ENCODE measurements around the gene OLFM2.
A peak's percentile ranks its signal among the peaks of the same experiment; 100 is the strongest.
"Not testable (repeated sequence)": the region's sequence is repeated elsewhere in the genome, so short reads cannot be mapped to it uniquely, and the experiment has no call there.

OLFM2 gene

DNA sequence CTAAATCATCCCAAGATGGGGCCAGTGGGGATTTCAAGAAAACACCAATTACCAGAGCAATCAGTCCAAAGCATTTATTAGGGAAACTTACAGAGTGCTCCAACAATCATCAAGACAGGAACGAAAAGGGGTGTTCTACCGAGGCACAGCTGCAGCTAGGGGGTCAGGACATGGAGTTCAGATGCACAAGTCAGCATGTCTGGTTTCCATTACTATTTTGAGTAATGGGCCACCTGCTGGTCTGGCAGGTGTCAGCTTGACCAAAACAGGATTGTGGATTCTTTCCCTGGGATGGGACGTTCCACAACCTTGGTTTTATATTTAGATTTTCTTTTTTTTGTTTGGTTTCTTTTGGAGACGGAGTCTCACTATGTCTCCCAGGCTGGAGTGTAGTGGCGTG, 112.5 kb downstream of the OLFM2 start:
- no peak for DNase-seq

DNA sequence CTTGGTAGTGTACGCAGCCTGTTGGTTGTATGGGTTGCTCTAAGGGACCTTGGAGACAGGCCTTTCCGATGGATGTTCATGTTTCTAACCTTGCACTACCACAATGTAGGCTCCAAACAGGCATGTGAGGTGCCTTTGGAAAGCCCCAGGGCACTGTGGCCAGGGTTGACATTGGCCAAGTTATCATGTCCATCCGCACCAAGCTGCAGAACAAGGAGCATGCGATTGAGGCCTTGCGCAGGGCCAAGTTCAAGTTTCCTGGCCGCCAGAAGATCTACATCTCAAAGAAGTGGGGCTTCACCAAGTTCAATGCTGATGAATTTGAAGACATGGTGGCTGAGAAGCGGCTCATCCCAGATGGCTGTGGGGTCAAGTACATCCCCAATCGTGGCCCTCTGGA, 116.3 kb downstream of the OLFM2 start:
- DNase-seq, result not testable (repeated sequence)

DNA sequence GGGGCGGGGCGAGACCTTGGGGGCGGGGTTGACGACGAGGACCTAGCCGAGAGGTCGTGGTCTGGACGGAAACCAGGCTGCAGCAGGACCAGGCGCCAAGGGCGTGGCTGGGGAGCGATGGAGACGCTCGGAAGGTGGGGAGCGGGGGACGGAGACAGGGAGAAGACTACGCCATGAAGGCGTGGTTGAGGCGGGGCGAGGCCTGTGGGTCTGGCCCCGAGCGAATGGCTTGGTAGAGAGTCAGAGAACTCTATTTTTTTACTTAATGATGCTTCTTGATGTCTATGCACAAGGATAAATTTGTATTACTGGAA, 116.8 kb downstream of the OLFM2 start:
- no peak for DNase-seq

DNA sequence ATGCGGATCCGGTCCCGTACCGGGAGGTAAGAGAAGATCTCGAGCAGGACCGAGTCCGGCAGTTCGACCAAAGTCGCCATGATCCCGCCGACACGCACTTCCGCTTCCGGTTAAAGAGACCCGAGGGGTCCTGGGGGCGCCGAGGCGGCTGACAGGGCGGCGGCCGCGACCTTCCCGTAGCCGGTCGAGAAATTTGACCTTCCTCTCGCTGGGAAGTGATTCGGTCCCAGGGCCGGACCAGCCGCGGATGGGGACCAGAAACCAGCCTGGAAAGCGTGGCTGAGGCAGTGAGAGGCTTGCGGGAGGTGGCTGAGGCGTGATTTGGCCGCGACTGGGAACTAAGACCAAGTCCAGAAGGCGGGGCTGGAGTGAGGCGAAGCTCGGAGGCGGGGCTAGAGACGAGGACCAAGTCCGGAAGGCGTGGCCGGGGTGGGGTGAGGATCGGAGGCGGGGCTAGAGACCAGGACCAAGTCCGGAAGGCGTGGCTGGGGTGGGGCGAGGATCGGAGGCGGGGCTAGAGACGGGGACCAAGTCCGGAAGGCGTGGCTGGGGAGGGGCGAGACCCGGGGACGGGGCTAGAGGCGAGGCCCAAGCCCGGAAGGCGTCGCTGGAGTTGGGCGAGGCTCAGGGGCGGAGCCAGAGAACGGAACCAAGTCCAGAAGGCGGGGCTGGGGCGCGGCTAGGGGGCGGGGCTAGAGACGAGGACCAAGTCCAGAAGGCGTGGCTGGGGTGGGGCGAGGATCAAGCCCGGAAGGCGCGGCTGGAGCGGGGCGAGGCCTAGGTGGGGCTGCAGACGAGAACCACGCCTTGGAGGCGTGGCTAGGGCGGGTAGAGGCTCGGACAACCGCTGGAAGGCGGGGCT, 117.3 kb downstream of the OLFM2 start, which contains the start of gene FBXL12:
Gene FBXL12 (minus strand): TSS at position 346 of the 862 bp plus-strand sequence. CDS start 266 bp downstream, at position 80.
- peak; percentile 99 for DNase-seq

DNA sequence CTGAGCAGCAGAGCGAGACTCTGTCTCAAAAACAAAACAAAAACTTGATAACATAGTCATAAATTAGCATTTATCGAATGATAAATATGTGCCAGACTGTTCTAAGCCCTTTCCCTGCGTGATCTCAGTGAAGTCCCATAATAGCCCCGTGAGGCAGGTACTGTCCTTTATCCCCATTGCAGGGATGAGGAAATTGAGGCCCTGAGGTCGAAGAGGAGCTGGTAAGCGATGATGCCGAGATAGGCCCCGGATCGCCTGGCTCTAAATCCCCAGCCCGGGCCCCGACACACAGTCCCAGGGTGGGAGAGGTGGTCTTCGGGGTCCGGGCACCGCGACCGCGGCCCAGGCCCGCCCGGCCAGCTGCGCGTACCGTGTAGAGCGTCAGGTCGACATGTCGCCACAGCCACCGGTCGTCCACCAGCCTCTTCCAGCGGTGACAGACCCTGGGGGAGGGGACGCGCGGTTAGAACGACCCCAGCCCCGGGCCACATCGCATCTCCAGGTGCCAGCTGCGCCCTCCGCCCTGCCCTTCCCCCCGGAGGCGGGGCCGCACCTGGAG, 118.1 kb downstream of the OLFM2 start:
- no peak for DNase-seq

DNA sequence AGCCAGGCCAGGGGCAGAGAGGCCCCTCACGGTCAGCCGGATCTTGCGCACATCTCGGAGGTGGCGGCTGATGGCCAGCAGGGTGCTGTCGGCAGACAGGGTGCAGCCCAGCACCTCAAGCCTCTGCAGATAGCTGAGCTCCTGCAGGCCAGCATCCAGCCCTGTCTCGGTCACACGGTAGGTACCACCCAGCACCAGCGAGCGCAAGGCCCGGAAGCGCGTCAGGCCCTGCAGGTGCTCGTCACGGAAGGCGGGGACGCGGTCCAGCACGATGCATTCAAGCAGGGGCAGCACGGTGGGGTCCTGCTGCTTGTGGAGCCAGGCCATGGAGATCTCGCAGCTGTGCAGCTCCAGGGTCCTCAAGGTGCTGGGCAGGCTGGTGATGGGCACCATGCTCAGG, 125.2 kb downstream of the OLFM2 start:
- DNase-seq, result no peak

DNA sequence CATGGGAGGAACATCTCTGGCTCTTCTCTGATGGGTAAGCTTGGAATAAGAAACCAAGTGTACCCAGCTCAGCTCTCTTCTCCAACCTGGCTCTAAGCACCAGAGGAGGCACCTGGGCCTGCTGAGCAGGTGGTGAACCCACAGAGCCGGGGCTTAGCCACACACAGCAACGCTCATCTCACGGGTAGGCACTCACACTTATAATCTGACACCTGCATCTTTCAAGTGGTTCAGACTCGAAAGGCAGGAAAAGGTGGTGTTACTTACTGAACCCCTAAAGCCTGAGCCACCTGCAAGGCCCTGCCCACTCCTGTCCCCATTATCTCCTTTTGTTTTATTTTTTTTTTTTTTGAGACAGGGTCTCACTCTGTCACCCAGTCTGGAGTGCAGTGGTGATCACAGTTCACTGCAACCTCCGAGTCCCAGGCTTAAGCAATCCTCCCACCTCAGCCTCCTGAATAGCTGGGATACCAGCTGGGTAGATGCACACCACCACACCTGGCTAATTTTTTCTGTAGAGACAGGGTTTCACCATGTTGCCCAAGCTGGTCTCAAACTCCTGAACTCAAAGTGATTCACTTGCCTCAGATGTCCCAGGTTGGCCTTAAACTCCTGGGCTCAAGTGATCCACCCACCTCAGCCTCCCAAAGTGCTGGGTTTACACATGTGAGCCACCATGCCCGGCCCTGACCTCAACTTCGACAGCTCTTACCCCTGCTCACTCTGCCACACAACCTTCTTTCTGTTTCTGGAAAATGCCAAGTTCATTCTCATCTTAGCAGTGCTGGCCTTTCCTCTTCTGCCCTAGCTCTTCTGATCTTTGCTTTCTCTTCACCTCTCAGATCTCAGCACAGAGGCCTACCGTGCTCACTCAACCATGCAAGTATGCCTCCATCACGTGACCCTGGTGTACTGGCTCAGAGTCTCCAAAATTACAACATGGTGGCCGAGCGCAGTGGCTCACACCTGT, 127.2 kb downstream of the OLFM2 start:
- no peak for DNase-seq

DNA sequence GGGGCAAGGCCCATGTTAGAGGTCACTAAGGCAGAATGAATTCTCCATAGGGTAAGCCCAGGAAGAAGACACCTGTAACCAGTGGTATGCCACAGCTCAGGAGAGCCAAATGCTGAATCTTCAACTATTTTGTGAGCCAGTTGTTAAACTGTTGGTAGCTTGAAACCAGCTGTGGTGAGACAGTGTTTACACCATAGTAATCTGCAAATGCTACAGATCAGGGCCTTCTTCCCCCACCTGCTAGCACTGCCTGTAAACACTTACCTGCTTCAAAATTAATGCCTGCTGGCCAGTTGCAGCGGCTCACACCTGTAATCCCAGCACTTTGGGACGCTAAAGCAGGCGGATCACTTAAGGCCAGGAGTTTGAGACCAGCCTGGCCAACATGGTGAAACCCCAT, 129.5 kb downstream of the OLFM2 start:
- DNase-seq, result no peak
